ENCODE data around the gene CALCB. TPM values are rescaled to one million over a fixed set of nuclear protein-coding genes. Genes with fewer than 3 reads are reported as not detected.

CALCB gene
- total RNA-seq, 1 donor from 2014 or later: not detected

GRCh38 chr11:15124528-15124927, 51.1 kb downstream of the CALCB start:
- Mint-ChIP-seq H3K36me3 (no peaks in the 10 kb centered on the region), H3K4me1 (ENCODE audit: unreplicated experiment) (no peaks in the 10 kb centered on the region), H3K27me3 (peaks cover 49% of the 10 kb centered on the region), H3K4me3 (no peak overlapping the region), H3K27ac (no peak overlapping the region), H3K9me3 (no peaks in the 10 kb centered on the region)
- no peak for DNase-seq (ENCODE audit: extremely low spot score, unreplicated experiment)
- TF ChIP-seq CTCF (conservative IDR thresholded peaks at IDR 0.05): no peak

GRCh38 chr11:15127341-15127740, 53.9 kb downstream of the CALCB start:
- no peaks in the 10 kb centered on the region for H3K4me1 Mint-ChIP-seq (ENCODE audit: unreplicated experiment)
- no peaks in the 10 kb centered on the region for H3K9me3 Mint-ChIP-seq
- H3K27ac Mint-ChIP-seq: no peak overlapping the region
- H3K27me3 Mint-ChIP-seq: peaks cover 51% of the 10 kb centered on the region
- TF ChIP-seq CTCF (conservative IDR thresholded peaks at IDR 0.05): no peak
- H3K36me3 Mint-ChIP-seq: no peaks in the 10 kb centered on the region
- DNase-seq (ENCODE audit: extremely low spot score, unreplicated experiment): no peak
- H3K4me3 Mint-ChIP-seq: no peak overlapping the region

Other genes with a start within 250 kb of the CALCB start
- gene CYP2R1, start 181.4 kb upstream of the CALCB start, total RNA-seq (ENCODE audit: low replicate concordance): 12.1 and 12.4 TPM in 2 replicates
- gene CALCA, start 101.2 kb upstream of the CALCB start, total RNA-seq (ENCODE audit: low replicate concordance): 0.86 and 1.2 TPM in 2 replicates
- 1.2 TPM in 1 of 2 replicates, not detected in the other for gene INSC, start 41.3 kb downstream of the CALCB start, total RNA-seq (ENCODE audit: low replicate concordance)

Measured in type B pancreatic cell (in vitro differentiated cells).